Suprapubic skin (tissue), 4 donors: Measurements from ENCODE around the gene NFKBIL1.

Experiments used
- CTCF ChIP-seq, 2 donors: fragments of 200-600 bp in 1 of 2; fragments of 450-650 bp in 1 of 2; sonication (generic) in 1 of 2; IDR thresholded peaks; one replicate each; pipeline ENCODE4 v1.5.1; 2016 to 2019; ENCODE audit warnings: antibody characterized with exemption in 2 of 2, mild to moderate bottlenecking in 1 of 2, moderate library complexity in 1 of 2
- EP300 ChIP-seq: sonication (generic); formaldehyde crosslinking; IDR thresholded peaks from one replicate; pipeline ENCODE4 v1.6.1; 2017; ENCODE audit warnings: antibody characterized with exemption
- POLR2A ChIP-seq, 2 donors: fragments of 450-650 bp; IDR thresholded peaks; one replicate each; pipeline ENCODE4 v1.6.1; 2017; ENCODE audit warnings: antibody characterized with exemption in 2 of 2, mild to moderate bottlenecking in 2 of 2, moderate library complexity in 2 of 2
- POLR2AphosphoS5 ChIP-seq, 3 donors: sonication (generic); formaldehyde crosslinking; IDR thresholded peaks; one replicate each; pipeline ENCODE4 v1.6.1; 2017; ENCODE audit warnings: antibody characterized with exemption in 3 of 3

DNA sequence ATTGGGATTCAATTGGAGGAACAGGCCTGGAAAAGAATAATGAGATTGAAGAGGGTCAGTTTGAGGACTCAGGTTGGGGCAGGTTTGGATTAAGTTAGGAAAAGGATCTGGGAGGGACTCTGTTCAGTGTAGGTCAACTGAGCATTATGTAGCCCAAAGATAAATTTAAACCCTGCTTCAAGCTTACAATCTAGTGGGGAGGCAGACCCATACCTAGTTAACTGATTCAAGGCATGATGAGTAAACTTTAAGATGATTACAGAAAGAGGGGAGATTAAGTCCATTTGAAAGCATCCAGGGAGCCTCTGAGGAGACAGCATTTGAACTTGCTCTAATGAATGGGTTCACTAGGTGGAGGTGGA lies 13.3 kb downstream of the NFKBIL1 start:
- TF ChIP-seq CTCF (IDR thresholded peaks at IDR 0.05) (no peak), POLR2AphosphoS5 (IDR thresholded peaks at IDR 0.05) (no peak), EP300 (no peak), POLR2A (IDR thresholded peaks at IDR 0.05) (no peak)
